ENCODE results near the gene UBA6.

DNA sequence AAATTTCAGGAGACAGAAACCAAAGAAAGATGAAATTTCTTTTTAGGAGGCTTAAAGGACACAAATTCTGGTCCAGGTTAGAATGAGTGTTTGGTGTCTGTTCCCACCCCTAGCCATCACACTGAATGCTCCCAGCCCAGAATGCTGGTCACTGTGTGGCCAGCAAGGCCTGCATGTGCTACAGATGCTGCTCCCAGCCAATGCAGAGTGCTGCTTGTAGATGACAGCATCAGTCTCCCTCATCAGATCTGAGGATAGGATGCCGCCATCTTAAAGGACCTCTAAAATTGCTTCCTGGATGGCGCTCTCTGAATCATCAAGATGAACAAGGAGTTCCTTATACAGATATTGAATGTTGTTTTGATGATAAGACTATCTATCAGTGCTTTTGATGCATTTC is 17.9 kb upstream of the UBA6 start:
- TF ChIP-seq CTCF (IDR thresholded peaks at IDR 0.05), result no peak
- TF ChIP-seq ZFX (IDR thresholded peaks at IDR 0.05; ENCODE audit: borderline replicate concordance), result no peak
